Naive thymus-derived CD4-positive, alpha-beta T cell (primary cell): ENCODE measurements around the gene THBD. TPM values are rescaled to one million over a fixed set of nuclear protein-coding genes. Genes with fewer than 3 reads are reported as not detected.

Source experiments
- ATAC-seq: fragments of 150-1000 bp; cut with Tn5 transposase; 2 replicates; pipeline ENCODE4 v1.10.0; 2021; ENCODE audit warnings: mild to moderate bottlenecking, moderate library complexity
- CTCF ChIA-PET: fragments of 350-600 bp; sonication (Branson Sonifier 250); formaldehyde crosslinking; loops from one replicate; lab custom pipeline; 2021; ENCODE audit warnings: antibody characterized with exemption; lab: Charles Lee
- POLR2A ChIA-PET: fragments of 350-600 bp; sonication (Branson Sonifier 250); formaldehyde crosslinking; loops from one replicate; lab custom pipeline; 2021; ENCODE audit warnings: antibody characterized with exemption, inconsistent platforms; lab: Charles Lee
- DNase-seq, 9 donors: peaks; one replicate each; pipeline versions ENCODE4 v3.0.0 to v3.0.0-alpha.2; 2020 to 2022; ENCODE audit warnings: mixed read lengths in 1 of 9
- H3K27ac ChIP-seq: one replicate; pipeline ENCODE4 v1.7.0; 2013; ENCODE audit warnings: mild to moderate bottlenecking, low read depth, low read length, moderate library complexity
- H3K27me3 ChIP-seq, 2 donors: one replicate each; pipeline ENCODE4 v1.7.0; 2013; ENCODE audit warnings: low read length in 2 of 2, mild to moderate bottlenecking in 2 of 2, moderate library complexity in 2 of 2; ENCODE audit not compliant: control insufficient read depth in 2 of 2, insufficient read depth in 2 of 2
- H3K36me3 ChIP-seq, 3 experiments: 1 replicate in 2 of 3; 2 replicates in 1 of 3; pipeline ENCODE4 v1.7.0; 2013; ENCODE audit warnings: low read length in 3 of 3, mild to moderate bottlenecking in 3 of 3, moderate library complexity in 1 of 3; ENCODE audit not compliant: insufficient read depth in 3 of 3, control insufficient read depth in 2 of 3
- H3K4me1 ChIP-seq, 2 donors: one replicate each; pipeline ENCODE4 v1.7.0; 2013; ENCODE audit warnings: low read length in 2 of 2, mild to moderate bottlenecking in 2 of 2, moderate library complexity in 1 of 2; ENCODE audit not compliant: control insufficient read depth in 2 of 2, insufficient read depth in 2 of 2
- H3K4me3 ChIP-seq: 2 replicates; pipeline ENCODE4 v1.7.0; 2013; ENCODE audit warnings: mild to moderate bottlenecking, low read length
- H3K9me3 ChIP-seq, 3 experiments: 1 replicate in 2 of 3; 2 replicates in 1 of 3; pipeline ENCODE4 v1.7.0; 2013; ENCODE audit warnings: low read length in 3 of 3; ENCODE audit not compliant: control insufficient read depth in 2 of 3
- H3K27ac Mint-ChIP-seq, 9 donors: one replicate each; pipeline ENCODE4 v1.8.0; 2020 to 2022; ENCODE audit warnings: mixed read lengths in 9 of 9, mild to moderate bottlenecking in 8 of 9, moderate library complexity in 5 of 9, inconsistent platforms in 2 of 9
- H3K27me3 Mint-ChIP-seq, 5 donors: one replicate each; pipeline ENCODE4 v1.8.0; 2021 to 2022; ENCODE audit warnings: mixed read lengths in 5 of 5, mild to moderate bottlenecking in 1 of 5
- H3K36me3 Mint-ChIP-seq, 5 donors: one replicate each; pipeline ENCODE4 v1.8.0; 2020 to 2022; ENCODE audit warnings: mixed read lengths in 5 of 5, mild to moderate bottlenecking in 3 of 5, inconsistent platforms in 1 of 5
- H3K4me1 Mint-ChIP-seq, 7 donors: one replicate each; pipeline ENCODE4 v1.8.0; 2020 to 2022; ENCODE audit warnings: mixed read lengths in 7 of 7, mild to moderate bottlenecking in 3 of 7, inconsistent platforms in 1 of 7
- H3K4me3 Mint-ChIP-seq, 10 donors: one replicate each; pipeline ENCODE4 v1.8.0; 2020 to 2022; ENCODE audit warnings: mild to moderate bottlenecking in 10 of 10, mixed read lengths in 10 of 10, moderate library complexity in 6 of 10, inconsistent platforms in 2 of 10
- H3K9me3 Mint-ChIP-seq, 11 donors: one replicate each; pipeline ENCODE4 v1.8.0; 2020 to 2022; ENCODE audit warnings: mixed read lengths in 11 of 11, mild to moderate bottlenecking in 4 of 11, inconsistent platforms in 1 of 11, moderate library complexity in 1 of 11
- intact Hi-C, 2 donors: fragments of 100-400 bp; cut with micrococcal nuclease; formaldehyde crosslinking; loops; one replicate each; pipeline ENCODE4 v1.15.1; 2023
- polyA plus RNA-seq, 2 donors: library from polyadenylated mRNA; unstranded; fragments of 300-500 nt; fragmentation: Illumina TruSeq; gene quantifications; one replicate each; pipeline ENCODE4 v1.2.3, GENCODE V29; 2021
- total RNA-seq, 6 experiments: library from RNA in 5 of 6; stranded (reverse) in 5 of 6; gene quantifications; 1 replicate in 5 of 6; 2 replicates in 1 of 6; pipeline ENCODE4 v1.2.3 and lab custom pipeline; 2021 to 2026

Gene THBD
- total and polyA plus RNA-seq, 7 experiments from 2014 or later = 0.54 to 14.6 (median 4.2) TPM; not detected in 3

GRCh38 chr20:23084845-23085365 lies 35.4 kb upstream of the THBD start:
- Histone ChIP-seq H3K27ac (no peak overlapping the region), H3K4me1 (no peaks in the 10 kb centered on the region), H3K9me3 (no peaks in the 10 kb centered on the region), H3K4me3 (no peak overlapping the region), H3K36me3 (no peaks in the 10 kb centered on the region), H3K27me3 (no peaks in the 10 kb centered on the region)
- no peak for DNase-seq
- Mint-ChIP-seq H3K4me1 (peaks cover 0 to 31% (median 6%) of the 10 kb centered on the region in 7 donors), H3K9me3 (peaks cover 0 to 1% (median 0%) of the 10 kb centered on the region in 11 donors), H3K4me3 (no peak overlapping the region), H3K27ac (no peak overlapping the region), H3K27me3 (peaks cover 0 to 14% (median 0%) of the 10 kb centered on the region in 5 donors), H3K36me3 (no peaks in the 10 kb centered on the region)
- POLR2A ChIA-PET = no interaction called here
- CTCF ChIA-PET = no interaction called here
- intact Hi-C loops = loop anchor here in 1 of 2 donors (10.0 kb wide), 1 partner anchor 70 kb away; no protein-coding TSS in a partner anchor
- no peak for ATAC-seq

- peaks cover 0 to 1% (median 0%) of the 10 kb centered on the region in 11 donors for H3K9me3 Mint-ChIP-seq
- no peaks in the 10 kb centered on the region for H3K36me3 ChIP-seq
- no peaks in the 10 kb centered on the region for H3K4me1 ChIP-seq
- no peaks in the 10 kb centered on the region for H3K27me3 ChIP-seq
- H3K27ac ChIP-seq = no peak overlapping the region
- H3K4me3 ChIP-seq = no peak overlapping the region
- POLR2A ChIA-PET = no interaction called here
- no peak for DNase-seq
- no peaks in the 10 kb centered on the region for H3K36me3 Mint-ChIP-seq
- H3K9me3 ChIP-seq = no peaks in the 10 kb centered on the region
- H3K27ac Mint-ChIP-seq = peak overlapping the region in 1 of 9 donors; percentile 14
- intact Hi-C loops = loop anchor here in 1 of 2 donors (10.0 kb wide), 1 partner anchor 70 kb away; no protein-coding TSS in a partner anchor
- peak overlapping the region in 2 of 10 donors; percentile 9 to 29 for H3K4me3 Mint-ChIP-seq
- no peak for ATAC-seq
- peaks cover 0 to 14% (median 0%) of the 10 kb centered on the region in 5 donors for H3K27me3 Mint-ChIP-seq
- peaks cover 0 to 31% (median 6%) of the 10 kb centered on the region in 7 donors for H3K4me1 Mint-ChIP-seq
- CTCF ChIA-PET = no interaction called here
Measured at GRCh38 chr20:23084282-23084844, 34.9 kb upstream of the THBD start.

- Histone ChIP-seq H3K9me3 (no peaks in the 10 kb centered on the region), H3K4me1 (no peaks in the 10 kb centered on the region), H3K27me3 (no peaks in the 10 kb centered on the region), H3K36me3 (no peaks in the 10 kb centered on the region), H3K4me3 (no peak overlapping the region), H3K27ac (no peak overlapping the region)
- intact Hi-C loops = loop anchor here in 1 of 2 donors (10.0 kb wide), 1 partner anchor 71 kb away; no protein-coding TSS in a partner anchor
- peaks cover 0 to 1% (median 0%) of the 10 kb centered on the region in 11 donors for H3K9me3 Mint-ChIP-seq
- H3K27ac Mint-ChIP-seq = no peak overlapping the region
- ChIA-PET POLR2A (no interaction called here), CTCF (no interaction called here)
- H3K27me3 Mint-ChIP-seq = peaks cover 0 to 14% (median 0%) of the 10 kb centered on the region in 5 donors
- peak overlapping the region in 1 of 10 donors; percentile 41 for H3K4me3 Mint-ChIP-seq
- ATAC-seq (no peak), DNase-seq (no peak)
- H3K36me3 Mint-ChIP-seq = no peaks in the 10 kb centered on the region
- H3K4me1 Mint-ChIP-seq = peaks cover 0 to 31% (median 6%) of the 10 kb centered on the region in 7 donors
Measured at GRCh38 chr20:23083553-23084220, 34.2 kb upstream of the THBD start.

- H3K36me3 Mint-ChIP-seq = no peaks in the 10 kb centered on the region
- H3K4me1 ChIP-seq = no peaks in the 10 kb centered on the region
- POLR2A ChIA-PET = no interaction called here
- peak overlapping the region in 1 of 10 donors; percentile 41 for H3K4me3 Mint-ChIP-seq
- H3K9me3 Mint-ChIP-seq = peaks cover 0 to 1% (median 0%) of the 10 kb centered on the region in 11 donors
- DNase-seq (no peak), ATAC-seq (no peak)
- H3K27me3 ChIP-seq = no peaks in the 10 kb centered on the region
- intact Hi-C loops = loop anchor here in 1 of 2 donors (10.0 kb wide), 1 partner anchor 72 kb away; no protein-coding TSS in a partner anchor
- H3K4me3 ChIP-seq = no peak overlapping the region
- H3K27ac Mint-ChIP-seq = peak overlapping the region in 1 of 9 donors; percentile 24
- H3K9me3 ChIP-seq = no peaks in the 10 kb centered on the region
- peaks cover 0 to 31% (median 6%) of the 10 kb centered on the region in 7 donors for H3K4me1 Mint-ChIP-seq
- no peaks in the 10 kb centered on the region for H3K36me3 ChIP-seq
- H3K27ac ChIP-seq = no peak overlapping the region
- peaks cover 0 to 13% (median 0%) of the 10 kb centered on the region in 5 donors for H3K27me3 Mint-ChIP-seq
- CTCF ChIA-PET = no interaction called here
Measured at GRCh38 chr20:23082846-23083552, 33.5 kb upstream of the THBD start.

GRCh38 chr20:23081263-23081819 lies 31.9 kb upstream of the THBD start:
- Histone ChIP-seq H3K9me3 (no peaks in the 10 kb centered on the region), H3K27me3 (no peaks in the 10 kb centered on the region), H3K4me1 (no peaks in the 10 kb centered on the region), H3K27ac (no peak overlapping the region), H3K4me3 (no peak overlapping the region), H3K36me3 (no peaks in the 10 kb centered on the region)
- Mint-ChIP-seq H3K27me3 (peaks cover 0 to 12% (median 4%) of the 10 kb centered on the region in 5 donors), H3K4me1 (peaks cover 0 to 16% (median under 1%) of the 10 kb centered on the region in 7 donors), H3K4me3 (no peak overlapping the region), H3K9me3 (no peaks in the 10 kb centered on the region), H3K36me3 (no peaks in the 10 kb centered on the region), H3K27ac (no peak overlapping the region)
- POLR2A ChIA-PET = no interaction called here
- CTCF ChIA-PET = interaction anchor here (0.6 kb wide), 1 partner anchor 538 kb away, joined by 3 read pairs; no protein-coding TSS in a partner anchor
- no peak for DNase-seq
- no peak for ATAC-seq
- intact Hi-C loops = loop anchor here in 1 of 2 donors (10.0 kb wide), 1 partner anchor 73 kb away; no protein-coding TSS in a partner anchor

GRCh38 chr20:23080521-23080920 lies 31.0 kb upstream of the THBD start:
- Mint-ChIP-seq H3K4me3 (no peak overlapping the region), H3K36me3 (no peaks in the 10 kb centered on the region), H3K27me3 (peaks cover 0 to 15% (median 4%) of the 10 kb centered on the region in 5 donors), H3K4me1 (peaks cover 0 to 14% (median 0%) of the 10 kb centered on the region in 7 donors), H3K27ac (no peak overlapping the region), H3K9me3 (no peaks in the 10 kb centered on the region)
- no peaks in the 10 kb centered on the region for H3K27me3 ChIP-seq
- H3K27ac ChIP-seq = no peak overlapping the region
- no peak overlapping the region for H3K4me3 ChIP-seq
- no peaks in the 10 kb centered on the region for H3K36me3 ChIP-seq
- DNase-seq (no peak), ATAC-seq (peak; percentile 49)
- ChIA-PET POLR2A (no interaction called here), CTCF (no interaction called here)
- H3K9me3 ChIP-seq = no peaks in the 10 kb centered on the region
- H3K4me1 ChIP-seq = no peaks in the 10 kb centered on the region
- intact Hi-C loops = loop anchor here in 1 of 2 donors (10.0 kb wide), 1 partner anchor 74 kb away; no protein-coding TSS in a partner anchor
